CD14-positive monocyte (primary cell): ENCODE measurements around the gene CEP89. TPM values are rescaled to one million over a fixed set of nuclear protein-coding genes. Genes with fewer than 3 reads are reported as not detected.
A peak's percentile ranks its signal among the peaks of the same experiment; 100 is the strongest.

Experiments
- DNase-seq, 3 donors: peaks; one replicate each; pipeline ENCODE4 v3.0.0-alpha.2; 2011 to 2022
- H2AFZ ChIP-seq: 2 replicates; pipeline ENCODE4 v1.6.0; 2012; ENCODE audit warnings: mild to moderate bottlenecking, low read depth, low read length, inconsistent platforms; ENCODE audit not compliant: insufficient read depth, poor library complexity, severe bottlenecking
- H3K27ac ChIP-seq, 2 donors: 1 replicate in 1 of 2; 2 replicates in 1 of 2; pipeline ENCODE4 v1.5.1; 2012 to 2013; ENCODE audit warnings: low read length in 2 of 2, control low read depth in 1 of 2, inconsistent platforms in 1 of 2, low read depth in 1 of 2, mild to moderate bottlenecking in 1 of 2
- H3K27me3 ChIP-seq, 2 donors: one replicate each; pipeline versions ENCODE4 v1.6.0 to v1.6.1; 2011 to 2013; ENCODE audit warnings: low read length in 2 of 2; ENCODE audit not compliant: control insufficient read depth in 2 of 2, insufficient read depth in 2 of 2
- H3K36me3 ChIP-seq, 2 donors: replicated peaks in 1 of 2; 1 replicate in 1 of 2; 2 replicates in 1 of 2; pipeline versions ENCODE4 v1.5.1 to v1.6.1; 2012 to 2013; ENCODE audit warnings: low read length in 2 of 2, control low read depth in 1 of 2, inconsistent platforms in 1 of 2, mild to moderate bottlenecking in 1 of 2; ENCODE audit not compliant: insufficient read depth in 2 of 2, control insufficient read depth in 1 of 2
- H3K4me1 ChIP-seq, 2 donors: 1 replicate in 1 of 2; 2 replicates in 1 of 2; pipeline versions ENCODE4 v1.5.1 to v1.6.1; 2012 to 2013; ENCODE audit warnings: low read length in 2 of 2, control low read depth in 1 of 2, inconsistent platforms in 1 of 2, mild to moderate bottlenecking in 1 of 2, moderate library complexity in 1 of 2; ENCODE audit not compliant: insufficient read depth in 2 of 2, control insufficient read depth in 1 of 2
- H3K4me2 ChIP-seq: replicated peaks from 2 replicates; pipeline ENCODE3; 2012; ENCODE audit warnings: low read length, moderate library complexity, mild to moderate bottlenecking; ENCODE audit not compliant: poor library complexity, severe bottlenecking; ENCODE audit errors: extremely low read depth
- H3K4me3 ChIP-seq, 3 experiments: fragments of 200-600 bp in 1 of 3; sonication (generic) in 1 of 3; replicated peaks in 1 of 3; 1 replicate in 2 of 3; 2 replicates in 1 of 3; pipeline ENCODE4 v1.5.1; 2011 to 2013; ENCODE audit warnings: low read length in 3 of 3, mild to moderate bottlenecking in 3 of 3, control low read depth in 2 of 3, low read depth in 2 of 3, inconsistent platforms in 1 of 3, moderate library complexity in 1 of 3
- H3K79me2 ChIP-seq: 2 replicates; pipeline ENCODE4 v1.6.0; 2012; ENCODE audit warnings: mild to moderate bottlenecking, control low read depth, inconsistent platforms, low read length, moderate library complexity; ENCODE audit not compliant: insufficient read depth
- H3K9ac ChIP-seq: 2 replicates; pipeline ENCODE4 v1.6.0; 2017; ENCODE audit warnings: low read length, mild to moderate bottlenecking; ENCODE audit not compliant: insufficient read depth, poor library complexity, severe bottlenecking
- H3K9me3 ChIP-seq, 2 donors: replicated peaks in 1 of 2; 1 replicate in 1 of 2; 2 replicates in 1 of 2; pipeline versions ENCODE4 v1.5.1 to v1.6.1; 2012 to 2013; ENCODE audit warnings: low read length in 2 of 2, control low read depth in 1 of 2; ENCODE audit not compliant: control insufficient read depth in 1 of 2, insufficient read depth in 1 of 2
- H4K20me1 ChIP-seq: 2 replicates; pipeline ENCODE4 v1.6.0; 2012; ENCODE audit warnings: mild to moderate bottlenecking, low read length, control low read depth, moderate library complexity; ENCODE audit not compliant: insufficient read depth
- H3K27ac Mint-ChIP-seq, 7 donors: one replicate each; pipeline ENCODE4 v1.8.0; 2020; ENCODE audit warnings: mild to moderate bottlenecking in 7 of 7, mixed read lengths in 7 of 7, moderate library complexity in 6 of 7, inconsistent platforms in 2 of 7
- H3K27me3 Mint-ChIP-seq, 3 donors: one replicate each; pipeline ENCODE4 v1.8.0; 2021 to 2022; ENCODE audit warnings: low read depth in 3 of 3, mild to moderate bottlenecking in 3 of 3, mixed read lengths in 3 of 3, moderate library complexity in 3 of 3, inconsistent platforms in 1 of 3
- H3K36me3 Mint-ChIP-seq, 2 donors: one replicate each; pipeline ENCODE4 v1.8.0; 2020; ENCODE audit warnings: mixed read lengths in 2 of 2, inconsistent platforms in 1 of 2, mild to moderate bottlenecking in 1 of 2
- H3K4me1 Mint-ChIP-seq: one replicate; pipeline ENCODE4 v1.8.0; 2020; ENCODE audit warnings: mild to moderate bottlenecking, mixed read lengths
- H3K4me3 Mint-ChIP-seq, 2 donors: one replicate each; pipeline ENCODE4 v1.8.0; 2020; ENCODE audit warnings: mild to moderate bottlenecking in 2 of 2, mixed read lengths in 2 of 2, moderate library complexity in 1 of 2
- H3K9me3 Mint-ChIP-seq, 7 donors: one replicate each; pipeline ENCODE4 v1.8.0; 2020 to 2022; ENCODE audit warnings: mixed read lengths in 7 of 7, mild to moderate bottlenecking in 6 of 7, moderate library complexity in 6 of 7, inconsistent platforms in 2 of 7
- CTCF ChIP-seq: fragments of 200-600 bp; IDR thresholded peaks from one replicate; pipeline ENCODE4 v1.8.0; 2022; ENCODE audit warnings: antibody characterized with exemption, mild to moderate bottlenecking
- WGBS: methylation state at CpG from one replicate; pipeline ENCODE4 v1.1.5; 2013; ENCODE audit warnings: missing lambda C conversion rate; ENCODE audit not compliant: insufficient coverage; 5-methylcytosine and 5-hydroxymethylcytosine counted together
- intact Hi-C, 2 donors: fragments of 100-400 bp; cut with micrococcal nuclease; formaldehyde crosslinking; loops; one replicate each; pipeline versions ENCODE4 v1.15.0 to v1.15.1; 2023
- polyA plus RNA-seq, 3 donors: library from polyadenylated mRNA; depleted of rRNA in 1 of 3; unstranded in 2 of 3; stranded (reverse) in 1 of 3; fragments of 300-500 nt in 2 of 3; fragments of >200 nt in 1 of 3; fragmentation: Illumina TruSeq in 2 of 3; gene quantifications; 1 replicate in 2 of 3; 2 replicates in 1 of 3; pipeline ENCODE4 v1.2.3, GENCODE V29; 2012 to 2021

Gene CEP89
- polyA plus RNA-seq, 3 donors: 4.6 to 6.5 (median 4.7) TPM

- DNase-seq: no peak
- TF ChIP-seq CTCF: no peak
- peaks cover 2% of the 10 kb centered on the region for H3K4me1 Mint-ChIP-seq
- no peak overlapping the region for H3K9ac ChIP-seq
- peaks cover 16 to 37% of the 10 kb centered on the region in 2 donors for H3K36me3 Mint-ChIP-seq
- H3K4me2 ChIP-seq: no peak overlapping the region
- H3K36me3 ChIP-seq: peaks cover 8 to 23% of the 10 kb centered on the region in 2 donors
- H3K9me3 Mint-ChIP-seq: no peaks in the 10 kb centered on the region
- no peaks in the 10 kb centered on the region for H3K79me2 ChIP-seq
- no peak overlapping the region for H3K4me3 ChIP-seq
- H4K20me1 ChIP-seq: no peaks in the 10 kb centered on the region
- WGBS: 100% methylated on average over 6 of the region's 12 CpGs
- H3K27me3 ChIP-seq: no peaks in the 10 kb centered on the region
- H3K27ac Mint-ChIP-seq: peak overlapping the region in 1 of 7 donors; percentile 39
- H3K4me3 Mint-ChIP-seq: no peak overlapping the region
- H3K4me1 ChIP-seq: no peaks in the 10 kb centered on the region
- H3K9me3 ChIP-seq: no peaks in the 10 kb centered on the region
- H2AFZ ChIP-seq: no peak overlapping the region
- intact Hi-C loops: no loop called here
- H3K27ac ChIP-seq: no peak overlapping the region
- no peaks in the 10 kb centered on the region for H3K27me3 Mint-ChIP-seq
These were observed 56.7 kb downstream of the CEP89 start for GRCh38 chr19:32914879-32915660.

GRCh38 chr19:32911467-32911866 lies 60.3 kb downstream of the CEP89 start:
- intact Hi-C loops: no loop called here
- H3K27ac ChIP-seq: no peak overlapping the region
- H3K4me2 ChIP-seq: no peak overlapping the region
- TF ChIP-seq CTCF: no peak
- H2AFZ ChIP-seq: no peak overlapping the region
- no peak overlapping the region for H3K4me3 ChIP-seq
- H3K9me3 Mint-ChIP-seq: peaks cover 0 to 4% (median 1%) of the 10 kb centered on the region in 7 donors
- H3K9me3 ChIP-seq: no peaks in the 10 kb centered on the region
- no peaks in the 10 kb centered on the region for H3K27me3 ChIP-seq
- H3K36me3 Mint-ChIP-seq: peaks cover 26 to 50% of the 10 kb centered on the region in 2 donors
- 100% methylated on average over 2 of the region's 4 CpGs for WGBS
- H3K27ac Mint-ChIP-seq: peak overlapping the region in 1 of 7 donors; percentile 73
- peaks cover 2% of the 10 kb centered on the region for H3K4me1 Mint-ChIP-seq
- no peak for DNase-seq
- H3K36me3 ChIP-seq: peaks cover 8 to 28% of the 10 kb centered on the region in 2 donors
- H3K27me3 Mint-ChIP-seq: peaks cover 0 to 2% (median 0%) of the 10 kb centered on the region in 3 donors
- H3K4me3 Mint-ChIP-seq: no peak overlapping the region
- no peaks in the 10 kb centered on the region for H3K4me1 ChIP-seq
- no peaks in the 10 kb centered on the region for H4K20me1 ChIP-seq
- no peak overlapping the region for H3K9ac ChIP-seq
- no peaks in the 10 kb centered on the region for H3K79me2 ChIP-seq
